HEK293 (cell line): ENCODE data around the gene CELSR3.

ENCODE experiments used
- AEBP2 ChIP-seq: fragments of 450-650 bp; formaldehyde crosslinking; IDR thresholded peaks from 2 replicates; pipeline ENCODE4 v1.5.1; 2016; ENCODE audit warnings: missing biosample characterization, missing genetic modification characterization, borderline replicate concordance
- ATF2 ChIP-seq: fragments of 450-650 bp; formaldehyde crosslinking; IDR thresholded peaks from 2 replicates; pipeline ENCODE4 v1.5.1; 2016; ENCODE audit warnings: missing biosample characterization, missing genetic modification characterization, low read depth
- GFI1B ChIP-seq: fragments of 450-650 bp; formaldehyde crosslinking; IDR thresholded peaks from 2 replicates; pipeline ENCODE4 v1.5.1; 2016; ENCODE audit warnings: missing biosample characterization, missing genetic modification characterization
- TRIM28 ChIP-seq: IDR thresholded peaks from 2 replicates; pipeline ENCODE4 v1.6.1; 2011; ENCODE audit warnings: low read length, control low read depth, borderline replicate concordance
- ZNF10 ChIP-seq: fragments of 450-650 bp; formaldehyde crosslinking; IDR thresholded peaks from 2 replicates; pipeline ENCODE4 v1.5.1; 2017; ENCODE audit warnings: missing biosample characterization, missing genetic modification characterization
- ZNF121 ChIP-seq: fragments of 450-650 bp; formaldehyde crosslinking; IDR thresholded peaks from 2 replicates; pipeline ENCODE4 v1.5.1; 2016; ENCODE audit warnings: missing biosample characterization, missing genetic modification characterization
- ZNF16 ChIP-seq: fragments of 450-650 bp; formaldehyde crosslinking; IDR thresholded peaks from 2 replicates; pipeline ENCODE4 v1.5.1; 2016; ENCODE audit warnings: low read depth, missing biosample characterization, missing genetic modification characterization
- ZNF18 ChIP-seq: fragments of 450-650 bp; formaldehyde crosslinking; IDR thresholded peaks from 2 replicates; pipeline ENCODE4 v1.5.1; 2016; ENCODE audit warnings: missing biosample characterization, missing genetic modification characterization
- ZNF239 ChIP-seq: fragments of 450-650 bp; formaldehyde crosslinking; IDR thresholded peaks from 2 replicates; pipeline ENCODE4 v1.5.1; 2016; ENCODE audit warnings: missing biosample characterization, missing genetic modification characterization
- ZNF24 ChIP-seq: fragments of 450-650 bp; formaldehyde crosslinking; IDR thresholded peaks from 2 replicates; pipeline ENCODE4 v1.5.1; 2016; ENCODE audit warnings: missing biosample characterization, missing genetic modification characterization
- ZNF26 ChIP-seq: fragments of 450-650 bp; formaldehyde crosslinking; IDR thresholded peaks from 2 replicates; pipeline ENCODE4 v1.5.1; 2016; ENCODE audit warnings: missing biosample characterization, missing genetic modification characterization
- ZNF292 ChIP-seq: fragments of 450-650 bp; formaldehyde crosslinking; IDR thresholded peaks from 2 replicates; pipeline ENCODE4 v1.5.1; 2016; ENCODE audit warnings: low read depth, missing biosample characterization, missing genetic modification characterization, borderline replicate concordance
- ZNF37A ChIP-seq: fragments of 450-650 bp; IDR thresholded peaks from 2 replicates; pipeline ENCODE4 v1.5.1; 2018; ENCODE audit warnings: missing biosample characterization, missing genetic modification characterization
- ZNF433 ChIP-seq: fragments of 450-650 bp; formaldehyde crosslinking; IDR thresholded peaks from 2 replicates; pipeline ENCODE4 v1.5.1; 2016; ENCODE audit warnings: missing biosample characterization, missing genetic modification characterization, low read depth
- ZNF473 ChIP-seq: fragments of 450-650 bp; formaldehyde crosslinking; IDR thresholded peaks from 2 replicates; pipeline ENCODE4 v1.5.1; 2017; ENCODE audit warnings: missing biosample characterization, missing genetic modification characterization
- ZNF558 ChIP-seq: fragments of 450-650 bp; formaldehyde crosslinking; IDR thresholded peaks from 2 replicates; pipeline ENCODE4 v1.5.1; 2016; ENCODE audit warnings: missing biosample characterization, missing genetic modification characterization
- ZNF585B ChIP-seq: fragments of 450-650 bp; formaldehyde crosslinking; IDR thresholded peaks from 2 replicates; pipeline ENCODE4 v1.5.1; 2016; ENCODE audit warnings: missing biosample characterization, missing genetic modification characterization
- ZNF645 ChIP-seq: fragments of 450-650 bp; formaldehyde crosslinking; IDR thresholded peaks from 2 replicates; pipeline ENCODE4; 2016; ENCODE audit warnings: missing biosample characterization, missing genetic modification characterization
- ZNF837 ChIP-seq: fragments of 450-650 bp; formaldehyde crosslinking; IDR thresholded peaks from 2 replicates; pipeline ENCODE4 v1.5.1; 2016; ENCODE audit warnings: missing biosample characterization, missing genetic modification characterization
- TF ChIP-seq, protein P1 (sequence below): fragments of 450-650 bp; formaldehyde crosslinking; IDR thresholded peaks from 2 replicates; pipeline ENCODE4 v1.5.1; 2017; ENCODE audit warnings: missing biosample characterization, missing genetic modification characterization
- TF ChIP-seq, protein P2 (sequence below): fragments of 450-650 bp; formaldehyde crosslinking; IDR thresholded peaks from 2 replicates; pipeline ENCODE4 v1.5.1; 2016; ENCODE audit warnings: missing biosample characterization, missing genetic modification characterization
- TF ChIP-seq, protein P3 (sequence below): fragments of 450-650 bp; formaldehyde crosslinking; IDR thresholded peaks from 2 replicates; pipeline ENCODE4 v1.5.1; 2016; ENCODE audit warnings: missing biosample characterization, missing genetic modification characterization, low read depth
- TF ChIP-seq, protein P4 (sequence below): fragments of 450-650 bp; formaldehyde crosslinking; IDR thresholded peaks from 2 replicates; pipeline ENCODE4 v1.5.1; 2017; ENCODE audit warnings: missing biosample characterization, missing genetic modification characterization

The CELSR3 gene

DNA sequence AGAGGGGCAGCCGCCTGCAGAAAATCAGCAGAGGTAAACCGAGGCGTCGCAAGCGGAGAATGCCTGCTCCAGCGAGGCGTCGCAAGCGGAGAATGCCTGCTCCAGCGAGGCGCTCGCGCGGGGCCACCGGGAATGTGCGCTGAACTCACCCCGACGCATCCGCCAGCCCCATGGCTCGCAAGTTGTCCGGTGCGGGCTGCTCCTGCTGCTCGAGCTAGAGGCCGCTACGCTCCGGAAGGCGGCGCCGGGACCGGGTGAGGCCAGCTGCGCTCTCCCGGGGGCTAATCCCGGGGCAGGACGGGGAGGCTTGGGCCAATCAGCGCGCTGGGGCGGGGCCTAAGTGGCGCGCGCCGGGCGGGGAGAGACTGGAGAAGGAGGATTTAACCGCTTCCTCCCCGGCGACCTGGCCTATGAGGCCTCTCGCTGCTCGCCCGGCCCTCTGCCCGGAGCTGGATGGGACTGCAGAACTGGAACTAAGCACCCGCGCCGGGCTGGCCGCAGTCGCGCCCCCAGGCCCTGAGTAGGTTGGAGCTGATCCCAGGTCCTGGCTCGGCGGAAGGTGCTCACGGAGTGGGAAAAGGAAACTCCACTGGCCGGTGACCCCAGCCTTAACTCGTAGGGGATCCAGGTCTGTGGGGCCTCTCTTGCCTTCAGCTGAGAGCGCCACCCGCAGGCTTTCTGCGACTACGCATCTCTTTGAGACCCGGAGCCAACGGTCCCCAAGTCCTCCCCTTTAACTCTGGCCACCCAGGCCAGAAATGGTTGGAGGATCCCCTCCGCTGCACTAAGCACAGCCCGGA lies 27.3 kb downstream of the CELSR3 start, which contains the start of gene SLC26A6 (continued):
- TF ChIP-seq, protein P1, sequence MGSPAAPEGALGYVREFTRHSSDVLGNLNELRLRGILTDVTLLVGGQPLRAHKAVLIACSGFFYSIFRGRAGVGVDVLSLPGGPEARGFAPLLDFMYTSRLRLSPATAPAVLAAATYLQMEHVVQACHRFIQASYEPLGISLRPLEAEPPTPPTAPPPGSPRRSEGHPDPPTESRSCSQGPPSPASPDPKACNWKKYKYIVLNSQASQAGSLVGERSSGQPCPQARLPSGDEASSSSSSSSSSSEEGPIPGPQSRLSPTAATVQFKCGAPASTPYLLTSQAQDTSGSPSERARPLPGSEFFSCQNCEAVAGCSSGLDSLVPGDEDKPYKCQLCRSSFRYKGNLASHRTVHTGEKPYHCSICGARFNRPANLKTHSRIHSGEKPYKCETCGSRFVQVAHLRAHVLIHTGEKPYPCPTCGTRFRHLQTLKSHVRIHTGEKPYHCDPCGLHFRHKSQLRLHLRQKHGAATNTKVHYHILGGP = no peak
- TF ChIP-seq ZNF292 (tag by site-specific recombination) (no peak), ZNF473 (tag by site-specific recombination) (no peak), ZNF558 (tag by site-specific recombination) (no peak), ZNF26 (tag by site-specific recombination) (no peak), ZNF37A (tag by site-specific recombination) (no peak), ZNF585B (no peak), ZNF433 (tag by site-specific recombination) (no peak), ZNF121 (no peak), ZNF239 (tag by site-specific recombination) (no peak), ZNF18 (tag by site-specific recombination) (no peak), GFI1B (tag by site-specific recombination) (no peak), ATF2 (tag by site-specific recombination) (no peak), ZNF24 (no peak), ZNF837 (tag by site-specific recombination) (no peak), TRIM28 (no peak), AEBP2 (tag by site-specific recombination) (no peak), ZNF645 (tag by site-specific recombination) (no peak), ZNF16 (tag by site-specific recombination) (no peak), ZNF10 (tag by site-specific recombination) (no peak)
- TF ChIP-seq, protein P2, sequence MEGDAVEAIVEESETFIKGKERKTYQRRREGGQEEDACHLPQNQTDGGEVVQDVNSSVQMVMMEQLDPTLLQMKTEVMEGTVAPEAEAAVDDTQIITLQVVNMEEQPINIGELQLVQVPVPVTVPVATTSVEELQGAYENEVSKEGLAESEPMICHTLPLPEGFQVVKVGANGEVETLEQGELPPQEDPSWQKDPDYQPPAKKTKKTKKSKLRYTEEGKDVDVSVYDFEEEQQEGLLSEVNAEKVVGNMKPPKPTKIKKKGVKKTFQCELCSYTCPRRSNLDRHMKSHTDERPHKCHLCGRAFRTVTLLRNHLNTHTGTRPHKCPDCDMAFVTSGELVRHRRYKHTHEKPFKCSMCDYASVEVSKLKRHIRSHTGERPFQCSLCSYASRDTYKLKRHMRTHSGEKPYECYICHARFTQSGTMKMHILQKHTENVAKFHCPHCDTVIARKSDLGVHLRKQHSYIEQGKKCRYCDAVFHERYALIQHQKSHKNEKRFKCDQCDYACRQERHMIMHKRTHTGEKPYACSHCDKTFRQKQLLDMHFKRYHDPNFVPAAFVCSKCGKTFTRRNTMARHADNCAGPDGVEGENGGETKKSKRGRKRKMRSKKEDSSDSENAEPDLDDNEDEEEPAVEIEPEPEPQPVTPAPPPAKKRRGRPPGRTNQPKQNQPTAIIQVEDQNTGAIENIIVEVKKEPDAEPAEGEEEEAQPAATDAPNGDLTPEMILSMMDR (tag by site-specific recombination) = no peak; the same call in 1 of the 2 replicates
- TF ChIP-seq, protein P3, sequence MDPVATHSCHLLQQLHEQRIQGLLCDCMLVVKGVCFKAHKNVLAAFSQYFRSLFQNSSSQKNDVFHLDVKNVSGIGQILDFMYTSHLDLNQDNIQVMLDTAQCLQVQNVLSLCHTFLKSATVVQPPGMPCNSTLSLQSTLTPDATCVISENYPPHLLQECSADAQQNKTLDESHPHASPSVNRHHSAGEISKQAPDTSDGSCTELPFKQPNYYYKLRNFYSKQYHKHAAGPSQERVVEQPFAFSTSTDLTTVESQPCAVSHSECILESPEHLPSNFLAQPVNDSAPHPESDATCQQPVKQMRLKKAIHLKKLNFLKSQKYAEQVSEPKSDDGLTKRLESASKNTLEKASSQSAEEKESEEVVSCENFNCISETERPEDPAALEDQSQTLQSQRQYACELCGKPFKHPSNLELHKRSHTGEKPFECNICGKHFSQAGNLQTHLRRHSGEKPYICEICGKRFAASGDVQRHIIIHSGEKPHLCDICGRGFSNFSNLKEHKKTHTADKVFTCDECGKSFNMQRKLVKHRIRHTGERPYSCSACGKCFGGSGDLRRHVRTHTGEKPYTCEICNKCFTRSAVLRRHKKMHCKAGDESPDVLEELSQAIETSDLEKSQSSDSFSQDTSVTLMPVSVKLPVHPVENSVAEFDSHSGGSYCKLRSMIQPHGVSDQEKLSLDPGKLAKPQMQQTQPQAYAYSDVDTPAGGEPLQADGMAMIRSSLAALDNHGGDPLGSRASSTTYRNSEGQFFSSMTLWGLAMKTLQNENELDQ (tag by site-specific recombination) = no peak
- TF ChIP-seq, protein P4, sequence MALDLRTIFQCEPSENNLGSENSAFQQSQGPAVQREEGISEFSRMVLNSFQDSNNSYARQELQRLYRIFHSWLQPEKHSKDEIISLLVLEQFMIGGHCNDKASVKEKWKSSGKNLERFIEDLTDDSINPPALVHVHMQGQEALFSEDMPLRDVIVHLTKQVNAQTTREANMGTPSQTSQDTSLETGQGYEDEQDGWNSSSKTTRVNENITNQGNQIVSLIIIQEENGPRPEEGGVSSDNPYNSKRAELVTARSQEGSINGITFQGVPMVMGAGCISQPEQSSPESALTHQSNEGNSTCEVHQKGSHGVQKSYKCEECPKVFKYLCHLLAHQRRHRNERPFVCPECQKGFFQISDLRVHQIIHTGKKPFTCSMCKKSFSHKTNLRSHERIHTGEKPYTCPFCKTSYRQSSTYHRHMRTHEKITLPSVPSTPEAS (tag by site-specific recombination) = no peak
